ENCODE data around the gene METTL9. TPM values are rescaled to one million over a fixed set of nuclear protein-coding genes. Genes with fewer than 3 reads are reported as not detected.
"Not testable (repeated sequence)": the region's sequence is repeated elsewhere in the genome, so short reads cannot be mapped to it uniquely, and the experiment has no call there.

METTL9 gene
- total RNA-seq, 1 experiment from 2014 or later = 41.4 TPM

DNA sequence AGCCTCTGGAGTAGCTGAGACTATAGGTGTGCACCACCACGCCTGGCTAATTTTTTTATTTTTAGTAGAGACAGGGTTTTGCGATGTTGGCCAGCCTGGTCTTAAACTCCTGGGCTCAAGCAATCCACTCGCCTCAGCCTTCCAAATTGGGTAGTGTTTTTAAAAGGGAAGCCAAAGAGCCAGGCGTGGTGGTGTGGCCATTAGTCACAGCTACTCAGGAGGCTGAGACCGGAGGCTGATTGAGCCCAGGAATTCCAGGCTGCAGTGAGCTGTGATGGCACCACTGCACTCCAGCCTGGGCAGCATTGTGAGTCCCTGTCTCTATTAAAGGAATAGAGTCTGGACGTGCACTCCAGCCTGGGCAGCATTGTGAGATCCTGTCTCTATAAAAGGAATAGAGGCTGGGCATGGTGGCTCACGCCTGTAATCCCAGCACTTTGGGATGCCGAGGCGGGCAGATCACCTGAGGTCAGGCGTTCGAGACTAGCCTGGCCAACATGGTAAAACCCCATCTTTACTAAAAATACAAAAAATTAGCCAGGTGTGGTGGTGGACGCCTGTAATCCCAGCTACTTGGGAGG, 50.5 kb downstream of the METTL9 start:
- intact Hi-C loops (cut with micrococcal nuclease) = loop anchor here (10.0 kb wide), 2 partner anchors 155 to 535 kb away; no protein-coding TSS in a partner anchor
- ATAC-seq; DNase-seq (ENCODE audit: low read depth, low spot score); CTCF ChIA-PET; H2AFZ ChIP-seq (ENCODE audit: low read depth, low read length, poor library complexity, severe bottlenecking); H3K36me3 ChIP-seq (ENCODE audit: control insufficient read depth in 1 of 2, insufficient read depth in 2 of 2, low read length in 2 of 2); H3K4me2 ChIP-seq (ENCODE audit: low read length); RAD21 ChIA-PET (ENCODE audit: low non-redundant PET in 1 of 2, low total read pairs in 2 of 2, uncharacterized antibody in 2 of 2, unreplicated experiment in 2 of 2); H3K9me3 ChIP-seq (ENCODE audit: control insufficient read depth in 1 of 2, insufficient read depth in 1 of 2, low read depth in 1 of 2, low read length in 2 of 2); H3K9ac ChIP-seq (ENCODE audit: low read length); H3K4me3 ChIP-seq (replicated peaks in 1 of 2; ENCODE audit: low read depth in 1 of 2, low read length in 2 of 2); H3K4me1 ChIP-seq (ENCODE audit: control insufficient read depth in 1 of 2, insufficient read depth in 2 of 2, low read length in 2 of 2); H3K9me2 ChIP-seq (ENCODE audit: insufficient read depth); H3K27me3 ChIP-seq (ENCODE audit: insufficient read depth, low read length); H3K27ac ChIP-seq (ENCODE audit: low read depth, low read length); BruUV-seq (replicated peaks); H4K20me1 ChIP-seq (ENCODE audit: insufficient read depth); H3K79me2 ChIP-seq (ENCODE audit: insufficient read depth, low read length); POLR2A ChIA-PET: not testable (repeated sequence)

DNA sequence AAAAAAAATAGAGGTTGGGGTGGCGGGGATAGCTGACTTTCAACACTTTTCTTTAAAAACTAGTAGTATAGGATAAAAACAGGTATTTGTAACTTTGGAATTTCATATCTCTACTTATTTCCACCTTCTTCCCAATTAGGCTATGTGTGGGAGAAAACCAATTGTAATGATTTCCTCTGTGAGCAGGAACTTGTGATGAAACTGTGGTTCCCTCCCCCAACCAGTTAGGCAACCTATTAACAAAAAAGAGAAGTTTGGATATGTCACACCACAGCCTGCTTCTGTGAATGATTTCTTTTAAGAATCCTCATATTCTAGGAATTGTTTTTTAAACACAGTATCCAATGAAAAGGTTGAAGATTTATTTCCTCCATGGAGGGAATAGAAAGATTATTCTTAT, 51.1 kb downstream of the METTL9 start:
- Histone ChIP-seq H3K4me2 (ENCODE audit: low read length) (no peak overlapping the region), H2AFZ (ENCODE audit: low read depth, low read length, poor library complexity, severe bottlenecking) (no peak overlapping the region), H3K4me3 (replicated peaks in 1 of 2; ENCODE audit: low read depth in 1 of 2, low read length in 2 of 2) (no peak overlapping the region), H3K79me2 (ENCODE audit: insufficient read depth, low read length) (no peaks in the 10 kb centered on the region), H3K9ac (ENCODE audit: low read length) (no peak overlapping the region), H4K20me1 (ENCODE audit: insufficient read depth) (no peaks in the 10 kb centered on the region), H3K27ac (ENCODE audit: low read depth, low read length) (no peak overlapping the region), H3K4me1 (ENCODE audit: control insufficient read depth in 1 of 2, insufficient read depth in 2 of 2, low read length in 2 of 2) (no peaks in the 10 kb centered on the region), H3K36me3 (ENCODE audit: control insufficient read depth in 1 of 2, insufficient read depth in 2 of 2, low read length in 2 of 2) (no peaks in the 10 kb centered on the region), H3K9me3 (ENCODE audit: control insufficient read depth in 1 of 2, insufficient read depth in 1 of 2, low read depth in 1 of 2, low read length in 2 of 2) (no peaks in the 10 kb centered on the region), H3K27me3 (ENCODE audit: insufficient read depth, low read length) (no peaks in the 10 kb centered on the region), H3K9me2 (ENCODE audit: insufficient read depth) (no peaks in the 10 kb centered on the region)
- ATAC-seq (no peak), DNase-seq (ENCODE audit: low read depth, low spot score) (no peak)
- RAD21 ChIA-PET (ENCODE audit: low non-redundant PET in 1 of 2, low total read pairs in 2 of 2, uncharacterized antibody in 2 of 2, unreplicated experiment in 2 of 2) = no interaction called here
- no TSS peak for BruUV-seq (replicated peaks)
- intact Hi-C loops (cut with micrococcal nuclease) = loop anchor here (10.0 kb wide), 2 partner anchors 154 to 534 kb away; no protein-coding TSS in a partner anchor
- CTCF ChIA-PET = no interaction called here
- POLR2A ChIA-PET = no interaction called here
- TF ChIP-seq RAD21 (IDR thresholded peaks at IDR 0.05; ENCODE audit: low read depth) = no peak
- TF ChIP-seq, protein P1, sequence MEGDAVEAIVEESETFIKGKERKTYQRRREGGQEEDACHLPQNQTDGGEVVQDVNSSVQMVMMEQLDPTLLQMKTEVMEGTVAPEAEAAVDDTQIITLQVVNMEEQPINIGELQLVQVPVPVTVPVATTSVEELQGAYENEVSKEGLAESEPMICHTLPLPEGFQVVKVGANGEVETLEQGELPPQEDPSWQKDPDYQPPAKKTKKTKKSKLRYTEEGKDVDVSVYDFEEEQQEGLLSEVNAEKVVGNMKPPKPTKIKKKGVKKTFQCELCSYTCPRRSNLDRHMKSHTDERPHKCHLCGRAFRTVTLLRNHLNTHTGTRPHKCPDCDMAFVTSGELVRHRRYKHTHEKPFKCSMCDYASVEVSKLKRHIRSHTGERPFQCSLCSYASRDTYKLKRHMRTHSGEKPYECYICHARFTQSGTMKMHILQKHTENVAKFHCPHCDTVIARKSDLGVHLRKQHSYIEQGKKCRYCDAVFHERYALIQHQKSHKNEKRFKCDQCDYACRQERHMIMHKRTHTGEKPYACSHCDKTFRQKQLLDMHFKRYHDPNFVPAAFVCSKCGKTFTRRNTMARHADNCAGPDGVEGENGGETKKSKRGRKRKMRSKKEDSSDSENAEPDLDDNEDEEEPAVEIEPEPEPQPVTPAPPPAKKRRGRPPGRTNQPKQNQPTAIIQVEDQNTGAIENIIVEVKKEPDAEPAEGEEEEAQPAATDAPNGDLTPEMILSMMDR (IDR thresholded peaks at IDR 0.05 in 2 of 3, conservative IDR thresholded peaks at IDR 0.05 in 1 of 3; ENCODE audit: borderline replicate concordance in 1 of 3, insufficient read depth in 1 of 3, low read depth in 2 of 3, low read length in 2 of 3) = no peak
- TF ChIP-seq, protein P2, sequence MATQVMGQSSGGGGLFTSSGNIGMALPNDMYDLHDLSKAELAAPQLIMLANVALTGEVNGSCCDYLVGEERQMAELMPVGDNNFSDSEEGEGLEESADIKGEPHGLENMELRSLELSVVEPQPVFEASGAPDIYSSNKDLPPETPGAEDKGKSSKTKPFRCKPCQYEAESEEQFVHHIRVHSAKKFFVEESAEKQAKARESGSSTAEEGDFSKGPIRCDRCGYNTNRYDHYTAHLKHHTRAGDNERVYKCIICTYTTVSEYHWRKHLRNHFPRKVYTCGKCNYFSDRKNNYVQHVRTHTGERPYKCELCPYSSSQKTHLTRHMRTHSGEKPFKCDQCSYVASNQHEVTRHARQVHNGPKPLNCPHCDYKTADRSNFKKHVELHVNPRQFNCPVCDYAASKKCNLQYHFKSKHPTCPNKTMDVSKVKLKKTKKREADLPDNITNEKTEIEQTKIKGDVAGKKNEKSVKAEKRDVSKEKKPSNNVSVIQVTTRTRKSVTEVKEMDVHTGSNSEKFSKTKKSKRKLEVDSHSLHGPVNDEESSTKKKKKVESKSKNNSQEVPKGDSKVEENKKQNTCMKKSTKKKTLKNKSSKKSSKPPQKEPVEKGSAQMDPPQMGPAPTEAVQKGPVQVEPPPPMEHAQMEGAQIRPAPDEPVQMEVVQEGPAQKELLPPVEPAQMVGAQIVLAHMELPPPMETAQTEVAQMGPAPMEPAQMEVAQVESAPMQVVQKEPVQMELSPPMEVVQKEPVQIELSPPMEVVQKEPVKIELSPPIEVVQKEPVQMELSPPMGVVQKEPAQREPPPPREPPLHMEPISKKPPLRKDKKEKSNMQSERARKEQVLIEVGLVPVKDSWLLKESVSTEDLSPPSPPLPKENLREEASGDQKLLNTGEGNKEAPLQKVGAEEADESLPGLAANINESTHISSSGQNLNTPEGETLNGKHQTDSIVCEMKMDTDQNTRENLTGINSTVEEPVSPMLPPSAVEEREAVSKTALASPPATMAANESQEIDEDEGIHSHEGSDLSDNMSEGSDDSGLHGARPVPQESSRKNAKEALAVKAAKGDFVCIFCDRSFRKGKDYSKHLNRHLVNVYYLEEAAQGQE (IDR thresholded peaks at IDR 0.05; ENCODE audit: low read depth) = no peak
- no peak for TF ChIP-seq POLR2A (IDR thresholded peaks at IDR 0.05; ENCODE audit: borderline replicate concordance, extremely low read depth, insufficient read depth, insufficient read length)
- TF ChIP-seq FOSL1 (IDR thresholded peaks at IDR 0.05; ENCODE audit: low read depth) = no peak
- no peak for TF ChIP-seq YY1 (IDR thresholded peaks at IDR 0.05; ENCODE audit: extremely low read depth, insufficient replicate concordance, low read depth, low read length)
- no peak for TF ChIP-seq ELF1 (IDR thresholded peaks at IDR 0.05; ENCODE audit: borderline replicate concordance, low read depth)
- no peak for TF ChIP-seq CEBPB (IDR thresholded peaks at IDR 0.05; ENCODE audit: low read depth)
- no peak for TF ChIP-seq EZH2phosphoT487 (IDR thresholded peaks at IDR 0.05; ENCODE audit: borderline replicate concordance)
- TF ChIP-seq EGR1 (IDR thresholded peaks at IDR 0.05; ENCODE audit: low read depth) = no peak
- TF ChIP-seq, protein P3, sequence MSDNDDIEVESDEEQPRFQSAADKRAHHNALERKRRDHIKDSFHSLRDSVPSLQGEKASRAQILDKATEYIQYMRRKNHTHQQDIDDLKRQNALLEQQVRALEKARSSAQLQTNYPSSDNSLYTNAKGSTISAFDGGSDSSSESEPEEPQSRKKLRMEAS (IDR thresholded peaks at IDR 0.05) = no peak
- TF ChIP-seq TCF7L2 (IDR thresholded peaks at IDR 0.05; ENCODE audit: borderline replicate concordance, extremely low read depth, insufficient read depth, insufficient read length) = no peak
- TF ChIP-seq SP1 (IDR thresholded peaks at IDR 0.05; ENCODE audit: low read depth) = no peak
- no peak for TF ChIP-seq ZFX (IDR thresholded peaks at IDR 0.05)
- no peak for TF ChIP-seq EZH2 (IDR thresholded peaks at IDR 0.05)
- TF ChIP-seq JUND (IDR thresholded peaks at IDR 0.05) = no peak
- no peak for TF ChIP-seq POLR2AphosphoS5 (IDR thresholded peaks at IDR 0.05; ENCODE audit: low read depth, low read length)
